Activated naive CD8-positive, alpha-beta T cell treated with anti-CD3 and anti-CD28 coated beads, Interleukin-2, amount 50 U/mL, for 24 hours (primary cell): ENCODE results near the gene KIR2DL3.
"Not testable (repeated sequence)": the region's sequence is repeated elsewhere in the genome, so short reads cannot be mapped to it uniquely, and the experiment has no call there.

ENCODE experiments used
- ATAC-seq: fragments of 150-1000 bp; cut with Tn5 transposase; one replicate; pipeline ENCODE4 v1.10.0; 2021
- DNase-seq: peaks from one replicate; pipeline ENCODE4 v3.0.0; 2021
- H3K27ac Mint-ChIP-seq: one replicate; pipeline ENCODE4 v1.8.0; 2021; ENCODE audit warnings: mild to moderate bottlenecking, mixed read lengths
- H3K27me3 Mint-ChIP-seq: one replicate; pipeline ENCODE4 v1.8.0; 2021; ENCODE audit warnings: mixed read lengths
- H3K36me3 Mint-ChIP-seq: one replicate; pipeline ENCODE4 v1.8.0; 2021; ENCODE audit warnings: low read depth, mixed read lengths
- H3K4me1 Mint-ChIP-seq: one replicate; pipeline ENCODE4 v1.8.0; 2021; ENCODE audit warnings: mixed read lengths
- H3K4me3 Mint-ChIP-seq: one replicate; pipeline ENCODE4 v1.8.0; 2021; ENCODE audit warnings: mild to moderate bottlenecking, moderate library complexity, mixed read lengths
- H3K9me3 Mint-ChIP-seq: one replicate; pipeline ENCODE4 v1.8.0; 2021; ENCODE audit warnings: mixed read lengths

KIR2DL3 gene

DNA sequence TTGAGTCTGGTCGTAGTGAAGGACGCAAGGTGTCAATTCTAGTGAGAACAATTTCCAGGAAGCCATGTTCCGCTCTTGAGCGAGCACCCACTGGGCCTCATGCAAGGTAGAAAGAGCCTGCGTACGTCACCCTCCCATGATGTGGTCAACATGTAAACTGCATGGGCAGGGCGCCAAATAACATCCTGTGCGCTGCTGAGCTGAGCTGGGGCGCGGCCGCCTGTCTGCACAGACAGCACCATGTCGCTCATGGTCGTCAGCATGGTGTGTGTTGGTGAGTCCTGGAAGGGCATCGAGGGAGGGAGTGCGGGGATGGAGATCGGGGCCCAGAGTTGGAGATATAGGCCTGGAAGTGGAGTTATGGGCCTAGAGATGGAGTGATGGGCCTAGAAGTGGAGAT is at the start of gene KIR2DL3:
Gene KIR2DL3 (plus strand): TSS at position 208 of the 400 bp plus-strand sequence. CDS start 33 bp downstream, at position 241.
- not testable (repeated sequence) for H3K27me3 Mint-ChIP-seq, DNase-seq, H3K27ac Mint-ChIP-seq, H3K4me1 Mint-ChIP-seq, H3K4me3 Mint-ChIP-seq, H3K9me3 Mint-ChIP-seq, ATAC-seq, H3K36me3 Mint-ChIP-seq

- ATAC-seq: no peak
- Mint-ChIP-seq H3K27me3 (peaks cover 28% of the 10 kb centered on the region), H3K36me3 (no peaks in the 10 kb centered on the region), H3K4me3 (no peak overlapping the region), H3K4me1 (no peaks in the 10 kb centered on the region), H3K27ac (no peak overlapping the region), H3K9me3 (peaks cover 5% of the 10 kb centered on the region)
- no peak for DNase-seq
Measured at GRCh38 chr19:54691582-54692297, 46.6 kb upstream of the KIR2DL3 start.

DNA sequence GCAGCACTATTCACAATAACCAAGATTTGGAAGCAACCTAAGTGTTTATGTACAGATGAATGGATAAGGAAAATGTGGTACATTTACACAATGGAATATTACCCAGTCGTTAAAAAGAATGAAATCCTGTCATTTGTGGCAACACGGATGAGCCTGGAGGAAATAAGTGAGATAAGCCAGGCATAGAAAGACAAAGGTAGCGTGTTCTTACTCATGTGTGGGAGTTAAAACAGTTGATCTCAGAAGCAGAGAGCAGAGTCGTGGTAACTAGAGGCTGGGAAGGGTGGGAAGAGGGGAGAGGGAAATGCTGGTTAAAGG is 46.1 kb upstream of the KIR2DL3 start:
- Mint-ChIP-seq H3K4me3 (no peak overlapping the region), H3K36me3 (no peaks in the 10 kb centered on the region), H3K27me3 (peaks cover 26% of the 10 kb centered on the region), H3K9me3 (peaks cover 5% of the 10 kb centered on the region), H3K4me1 (no peaks in the 10 kb centered on the region), H3K27ac (no peak overlapping the region)
- no peak for DNase-seq
- ATAC-seq: no peak

- ATAC-seq: no peak
- no peak overlapping the region for H3K4me3 Mint-ChIP-seq
- DNase-seq: no peak
- H3K36me3 Mint-ChIP-seq: no peaks in the 10 kb centered on the region
- peaks cover 32% of the 10 kb centered on the region for H3K27me3 Mint-ChIP-seq
- no peak overlapping the region for H3K27ac Mint-ChIP-seq
- H3K4me1 Mint-ChIP-seq: no peaks in the 10 kb centered on the region
- H3K9me3 Mint-ChIP-seq: peaks cover 5% of the 10 kb centered on the region
Measured at GRCh38 chr19:54694648-54695047, 43.7 kb upstream of the KIR2DL3 start.

DNA sequence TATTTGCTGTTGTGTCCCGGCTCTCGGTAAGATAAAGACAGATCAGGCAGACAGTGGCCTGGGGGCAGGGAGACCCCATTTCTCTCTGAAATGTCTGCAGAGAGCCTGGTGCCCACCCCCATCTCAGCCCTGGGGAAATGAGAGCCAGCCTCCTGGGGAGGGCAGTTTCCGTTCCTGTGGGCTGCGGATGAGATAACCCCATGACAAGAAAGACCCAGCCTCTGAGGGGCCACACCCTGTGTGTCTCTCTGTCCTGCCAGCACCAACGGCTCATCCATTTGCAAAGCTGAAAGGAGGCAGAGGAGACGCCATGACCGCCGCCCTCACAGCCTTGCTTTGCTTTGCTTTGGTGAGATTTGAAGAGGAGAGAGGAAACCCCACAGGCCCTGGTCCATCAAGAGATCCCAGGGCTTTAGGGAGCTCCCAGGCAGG is 42.2 kb upstream of the KIR2DL3 start:
- ATAC-seq (peak; percentile 24), DNase-seq (no peak)
- Mint-ChIP-seq H3K27me3 (peaks cover 39% of the 10 kb centered on the region), H3K9me3 (peaks cover 5% of the 10 kb centered on the region), H3K4me1 (no peaks in the 10 kb centered on the region), H3K27ac (no peak overlapping the region), H3K36me3 (no peaks in the 10 kb centered on the region), H3K4me3 (no peak overlapping the region)

DNA sequence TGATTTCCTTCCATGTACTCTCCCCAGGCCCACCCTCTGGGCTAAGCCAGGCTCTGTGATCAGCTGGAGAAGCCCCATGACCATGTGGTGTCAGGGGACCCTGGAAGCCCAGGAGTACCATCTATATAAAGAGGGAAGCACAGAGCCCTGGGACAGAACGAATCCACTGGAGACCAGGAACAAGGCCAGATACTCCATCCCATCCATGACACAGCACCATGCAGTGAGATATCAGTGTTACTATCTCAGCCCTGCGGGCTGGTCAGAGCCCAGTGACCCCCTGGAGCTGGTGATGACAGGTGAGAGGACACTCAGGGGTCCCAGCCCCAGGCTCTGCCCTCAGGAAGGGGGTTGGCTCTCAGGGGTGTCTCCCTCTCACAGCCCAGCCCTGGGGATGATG is 41.5 kb upstream of the KIR2DL3 start:
- Mint-ChIP-seq H3K27me3 (peaks cover 37% of the 10 kb centered on the region), H3K36me3 (no peaks in the 10 kb centered on the region), H3K4me1 (no peaks in the 10 kb centered on the region), H3K9me3 (peaks cover 5% of the 10 kb centered on the region), H3K4me3 (no peak overlapping the region), H3K27ac (no peak overlapping the region)
- DNase-seq: no peak
- ATAC-seq: no peak

DNA sequence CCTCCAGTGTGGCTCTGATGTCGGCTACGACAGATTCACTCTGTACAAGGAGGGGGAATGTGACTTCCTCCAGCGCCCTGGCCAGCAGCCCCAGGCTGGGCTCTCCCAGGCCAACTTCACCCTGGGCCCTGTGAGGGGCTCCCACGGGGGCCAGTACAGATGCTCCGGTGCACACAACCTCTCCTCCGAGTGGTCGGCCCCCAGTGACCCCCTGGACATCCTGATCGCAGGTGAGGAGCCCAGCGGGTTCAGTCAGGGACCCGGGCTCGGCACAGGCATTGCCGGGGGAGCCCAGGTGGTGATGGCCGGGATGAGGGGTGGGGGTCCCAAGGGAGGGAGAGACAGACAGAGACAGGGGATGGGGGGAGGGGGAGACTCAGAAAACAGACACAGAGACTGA is 40.6 kb upstream of the KIR2DL3 start:
- not testable (repeated sequence) for H3K27ac Mint-ChIP-seq, H3K36me3 Mint-ChIP-seq, DNase-seq, H3K4me3 Mint-ChIP-seq, H3K9me3 Mint-ChIP-seq, ATAC-seq, H3K4me1 Mint-ChIP-seq
- H3K27me3 Mint-ChIP-seq: peaks cover 39% of the 10 kb centered on the region

- H3K9me3 Mint-ChIP-seq: no peaks in the 10 kb centered on the region
- H3K27ac Mint-ChIP-seq: no peak overlapping the region
- peaks cover 2% of the 10 kb centered on the region for H3K4me1 Mint-ChIP-seq
- H3K4me3 Mint-ChIP-seq: no peak overlapping the region
- H3K27me3 Mint-ChIP-seq: peaks cover 13% of the 10 kb centered on the region
- ATAC-seq (no peak), DNase-seq (no peak)
- H3K36me3 Mint-ChIP-seq: no peaks in the 10 kb centered on the region
Measured at GRCh38 chr19:54704928-54705327, 33.4 kb upstream of the KIR2DL3 start.

DNA sequence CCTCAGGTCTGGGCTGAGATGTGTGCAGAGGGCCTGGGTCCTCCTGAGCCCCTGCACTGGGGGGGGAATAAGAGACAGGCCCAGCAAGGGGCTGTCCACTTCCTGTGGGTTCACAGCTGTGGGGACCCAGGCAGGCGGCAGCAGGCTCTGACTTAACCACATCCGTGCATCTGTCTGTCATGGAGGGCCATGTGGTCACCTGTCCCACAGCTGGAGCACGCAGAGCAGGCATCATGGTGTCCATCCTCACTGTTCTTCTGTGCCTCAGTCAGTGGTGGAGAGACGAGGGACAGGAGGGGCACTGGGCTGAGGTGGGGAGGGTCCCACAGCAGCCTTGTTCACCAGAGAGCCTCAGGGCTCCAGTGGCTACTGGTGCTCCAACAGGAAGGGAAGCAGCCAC is 30.4 kb upstream of the KIR2DL3 start:
- no peak overlapping the region for H3K4me3 Mint-ChIP-seq
- no peak overlapping the region for H3K27ac Mint-ChIP-seq
- ATAC-seq: no peak
- H3K27me3 Mint-ChIP-seq: no peaks in the 10 kb centered on the region
- no peak for DNase-seq
- no peaks in the 10 kb centered on the region for H3K36me3 Mint-ChIP-seq
- no peaks in the 10 kb centered on the region for H3K9me3 Mint-ChIP-seq
- peaks cover 2% of the 10 kb centered on the region for H3K4me1 Mint-ChIP-seq

GRCh38 chr19:54708781-54709180 is 29.5 kb upstream of the KIR2DL3 start:
- H3K36me3 Mint-ChIP-seq: no peaks in the 10 kb centered on the region
- H3K4me1 Mint-ChIP-seq: peaks cover 2% of the 10 kb centered on the region
- DNase-seq: no peak
- H3K27ac Mint-ChIP-seq: no peak overlapping the region
- H3K9me3 Mint-ChIP-seq: no peaks in the 10 kb centered on the region
- H3K4me3 Mint-ChIP-seq: no peak overlapping the region
- no peak for ATAC-seq
- H3K27me3 Mint-ChIP-seq: peaks cover 2% of the 10 kb centered on the region

DNA sequence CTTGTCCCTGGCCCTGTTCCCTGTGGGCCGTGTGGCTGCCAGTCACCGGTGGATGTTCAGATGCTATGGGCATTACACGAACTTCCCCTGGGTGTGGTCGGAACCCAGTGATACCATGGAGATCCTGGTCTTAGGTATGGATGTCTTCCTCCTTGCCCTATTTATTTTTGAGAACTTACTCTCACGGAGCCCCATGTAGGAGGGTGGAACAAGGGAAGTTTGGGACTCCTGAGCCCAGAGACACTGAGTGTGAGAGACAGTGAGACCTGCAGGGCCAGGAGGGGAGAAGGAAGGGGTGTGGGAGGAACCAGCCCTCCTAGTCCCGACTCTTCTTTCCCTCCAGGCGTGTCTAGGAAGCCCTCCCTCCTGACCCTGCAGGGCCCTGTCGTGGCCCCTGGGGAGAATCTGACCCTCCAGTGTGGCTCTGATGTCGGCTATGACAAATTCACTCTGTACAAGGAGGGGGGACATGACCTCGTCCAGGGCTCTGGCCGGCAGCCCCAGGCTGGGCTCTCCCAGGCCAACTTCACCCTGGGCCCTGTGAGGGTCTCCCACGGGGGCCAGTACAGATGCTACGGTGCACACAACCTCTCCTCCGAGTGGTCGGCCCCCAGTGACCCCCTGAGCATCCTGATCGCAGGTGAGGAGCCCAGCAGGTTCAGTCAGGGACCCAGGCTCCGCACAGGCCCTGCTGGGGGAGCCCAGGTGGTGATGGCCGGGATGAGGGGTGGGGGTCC is 28.9 kb upstream of the KIR2DL3 start:
- Mint-ChIP-seq H3K4me3 (no peak overlapping the region), H3K27me3 (peaks cover 2% of the 10 kb centered on the region), H3K27ac (no peak overlapping the region), H3K4me1 (peaks cover 2% of the 10 kb centered on the region), H3K36me3 (no peaks in the 10 kb centered on the region), H3K9me3 (no peaks in the 10 kb centered on the region)
- no peak for DNase-seq
- ATAC-seq: no peak

GRCh38 chr19:54709956-54710355 is 28.4 kb upstream of the KIR2DL3 start:
- not testable (repeated sequence) for H3K9me3 Mint-ChIP-seq, ATAC-seq, DNase-seq, H3K27ac Mint-ChIP-seq, H3K4me1 Mint-ChIP-seq, H3K4me3 Mint-ChIP-seq, H3K27me3 Mint-ChIP-seq, H3K36me3 Mint-ChIP-seq

DNA sequence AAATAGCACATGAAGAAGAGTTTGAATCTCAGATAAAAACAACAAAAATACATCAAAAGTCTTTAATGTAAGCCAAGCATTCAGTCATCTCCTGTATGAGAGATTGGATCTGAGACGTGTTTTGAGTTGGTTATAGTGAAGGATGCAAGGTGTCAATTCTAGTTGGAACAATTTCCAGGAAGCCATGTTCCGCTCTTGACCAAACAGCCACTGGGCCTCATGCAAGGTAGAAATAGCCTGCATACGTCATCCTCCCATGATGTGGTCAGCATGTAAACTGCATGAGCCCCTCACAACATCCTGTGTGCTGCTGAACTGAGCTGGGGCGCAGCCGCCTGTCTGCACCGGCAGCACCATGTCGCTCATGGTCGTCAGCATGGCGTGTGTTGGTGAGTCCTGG is 14.2 kb upstream of the KIR2DL3 start, which contains the start of gene KIR3DL3:
Gene KIR3DL3 (plus strand): TSS at position 301 of the 400 bp plus-strand sequence. CDS start 55 bp downstream, at position 356.
- peaks cover 23% of the 10 kb centered on the region for H3K9me3 Mint-ChIP-seq
- H3K4me3 Mint-ChIP-seq: no peak within 1 kb of the TSS
- peaks cover 2% of the 10 kb centered on the region for H3K36me3 Mint-ChIP-seq
- ATAC-seq: no peak
- no peaks in the 10 kb centered on the region for H3K4me1 Mint-ChIP-seq
- H3K27ac Mint-ChIP-seq: no peak within 1 kb of the TSS
- peaks cover 6% of the 10 kb centered on the region for H3K27me3 Mint-ChIP-seq
- DNase-seq: no peak

DNA sequence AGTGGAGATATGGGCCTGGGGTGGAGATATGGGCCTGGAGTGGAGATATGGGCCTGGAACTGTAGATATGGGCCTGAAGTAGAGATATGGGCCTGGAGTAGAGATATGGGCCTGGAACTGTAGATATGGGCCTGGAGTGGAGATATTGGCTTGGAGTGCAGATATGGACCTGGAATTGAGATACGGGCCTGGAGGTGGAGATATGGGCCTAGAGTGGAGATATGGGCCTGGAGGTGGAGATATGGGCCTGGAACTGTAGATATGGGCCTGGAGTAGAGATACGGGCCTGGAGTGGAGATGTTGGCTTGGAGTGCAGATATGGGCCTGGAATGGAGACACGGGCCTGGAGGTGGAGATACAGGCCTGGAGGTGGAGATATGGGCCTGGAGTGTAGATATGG is 13.7 kb upstream of the KIR2DL3 start:
- no peaks in the 10 kb centered on the region for H3K4me1 Mint-ChIP-seq
- H3K27me3 Mint-ChIP-seq: peaks cover 6% of the 10 kb centered on the region

DNA sequence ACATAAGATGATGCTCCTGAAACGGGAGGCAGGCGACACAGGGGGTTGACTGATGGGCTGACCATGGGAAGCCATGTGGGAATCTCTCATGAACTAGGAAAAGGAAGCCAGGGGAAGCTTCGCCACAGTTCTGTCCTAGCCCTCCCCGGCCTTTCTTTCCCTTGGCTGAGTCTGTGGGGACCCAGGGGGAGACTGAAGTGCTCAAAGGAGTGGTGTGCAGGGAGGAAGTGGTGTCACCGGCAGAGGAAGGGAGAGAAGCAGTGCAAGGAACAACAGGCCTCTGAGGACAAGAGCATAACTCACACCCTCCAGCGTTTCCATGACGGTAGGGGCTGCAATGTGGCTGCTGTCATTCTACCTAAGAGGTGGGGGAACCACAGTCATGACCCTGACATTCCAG is 13.0 kb upstream of the KIR2DL3 start:
- ATAC-seq (peak; percentile 33), DNase-seq (no peak)
- Mint-ChIP-seq H3K27ac (no peak overlapping the region), H3K36me3 (peaks cover 2% of the 10 kb centered on the region), H3K27me3 (peaks cover 6% of the 10 kb centered on the region), H3K4me1 (no peaks in the 10 kb centered on the region), H3K4me3 (no peak overlapping the region), H3K9me3 (peaks cover 23% of the 10 kb centered on the region)

More for the DNA sequence above, 13.7 kb upstream of the KIR2DL3 start:
- Mint-ChIP-seq H3K9me3 (peaks cover 23% of the 10 kb centered on the region), H3K36me3 (peaks cover 2% of the 10 kb centered on the region), H3K4me3 (no peak overlapping the region), H3K27ac (no peak overlapping the region)
- DNase-seq (no peak), ATAC-seq (no peak)
